ENCODE data around the gene PTPRB.

Gene PTPRB

GRCh38 chr12:70485704-70486103, 151.5 kb downstream of the PTPRB start:
- TF ChIP-seq EZH2phosphoT487 (IDR thresholded peaks at IDR 0.05; ENCODE audit: low read depth) (no peak), CTCF (IDR thresholded peaks at IDR 0.05; ENCODE audit: low read depth, low read length) (no peak)
- Histone ChIP-seq H3K4me3 (ENCODE audit: low read length) (no peak overlapping the region), H3K4me1 (ENCODE audit: low read length) (peaks cover 60% of the 10 kb centered on the region), H3K9me3 (ENCODE audit: insufficient read depth, low read length) (peaks cover 25% of the 10 kb centered on the region), H4K20me1 (ENCODE audit: insufficient read depth, low read length) (peaks cover 14% of the 10 kb centered on the region), H3K9ac (ENCODE audit: low read length) (no peak overlapping the region), H2AFZ (ENCODE audit: low read depth, low read length) (no peak overlapping the region), H3K27me3 (ENCODE audit: low read depth, low read length) (no peaks in the 10 kb centered on the region), H3K79me2 (ENCODE audit: low read length) (peaks cover 15% of the 10 kb centered on the region), H3K36me3 (replicated peaks; ENCODE audit: low read depth, low read length) (peaks cover 43% of the 10 kb centered on the region), H3K27ac (ENCODE audit: low read length) (no peak overlapping the region), H3K4me2 (ENCODE audit: low read length) (no peak overlapping the region)

DNA sequence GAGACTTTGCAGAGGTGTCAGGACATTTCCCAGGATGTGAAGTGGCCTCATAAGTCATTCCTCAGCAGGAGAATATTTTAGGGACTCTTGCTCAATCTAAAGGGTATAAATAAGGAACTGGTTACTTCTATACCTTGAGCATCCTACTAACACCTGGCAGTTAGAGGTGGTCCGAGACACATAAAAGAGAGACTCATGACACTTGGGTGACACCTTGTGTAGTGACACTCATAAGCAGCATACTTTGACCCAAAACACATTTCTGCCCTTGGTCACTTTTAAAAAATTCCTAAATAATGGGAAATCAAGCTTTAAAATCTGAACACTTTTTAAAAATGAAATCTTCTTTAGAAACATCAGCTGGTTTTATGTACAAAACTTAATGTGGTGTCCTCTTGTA, 152.8 kb downstream of the PTPRB start:
- Histone ChIP-seq H3K9ac (ENCODE audit: low read length) (no peak overlapping the region), H4K20me1 (ENCODE audit: insufficient read depth, low read length) (peaks cover 14% of the 10 kb centered on the region), H3K4me3 (ENCODE audit: low read length) (no peak overlapping the region), H3K27me3 (ENCODE audit: low read depth, low read length) (no peaks in the 10 kb centered on the region), H3K4me2 (ENCODE audit: low read length) (no peak overlapping the region), H3K27ac (ENCODE audit: low read length) (no peak overlapping the region), H3K9me3 (ENCODE audit: insufficient read depth, low read length) (peaks cover 14% of the 10 kb centered on the region; the same call in 1 of the 2 replicates), H3K4me1 (ENCODE audit: low read length) (peaks cover 60% of the 10 kb centered on the region), H3K79me2 (ENCODE audit: low read length) (peaks cover 19% of the 10 kb centered on the region), H3K36me3 (replicated peaks; ENCODE audit: low read depth, low read length) (peaks cover 33% of the 10 kb centered on the region), H2AFZ (ENCODE audit: low read depth, low read length) (no peak overlapping the region)
- TF ChIP-seq EZH2phosphoT487 (IDR thresholded peaks at IDR 0.05; ENCODE audit: low read depth) (no peak), CTCF (IDR thresholded peaks at IDR 0.05; ENCODE audit: low read depth, low read length) (peak; percentile 43)

GRCh38 chr12:70482764-70483163, 154.5 kb downstream of the PTPRB start:
- no peak overlapping the region for H3K4me3 ChIP-seq (ENCODE audit: low read length)

GRCh38 chr12:70469221-70469820, 167.9 kb downstream of the PTPRB start:
- H4K20me1 ChIP-seq (ENCODE audit: insufficient read depth, low read length), result 0 out of 2 replicates have a peak, but pooled peaks cover 3% of the 10 kb centered on the region
- peaks cover 7% of the 10 kb centered on the region for H3K36me3 ChIP-seq (replicated peaks; ENCODE audit: low read depth, low read length)
- H3K27me3 ChIP-seq (ENCODE audit: low read depth, low read length), result no peaks in the 10 kb centered on the region
- peak overlapping the region; percentile 88 for H3K4me3 ChIP-seq (ENCODE audit: low read length)
- no peak for TF ChIP-seq CTCF (IDR thresholded peaks at IDR 0.05; ENCODE audit: low read depth, low read length)
- no peak for TF ChIP-seq EZH2phosphoT487 (IDR thresholded peaks at IDR 0.05; ENCODE audit: low read depth)
- peak overlapping the region; percentile 76 for H3K4me2 ChIP-seq (ENCODE audit: low read length)
- 0 out of 2 replicates have a peak overlapping the region, but pooled peaks have one; percentile 23 for H2AFZ ChIP-seq (ENCODE audit: low read depth, low read length)
- H3K27ac ChIP-seq (ENCODE audit: low read length), result peak overlapping the region; percentile 90
- peaks cover 7% of the 10 kb centered on the region for H3K9me3 ChIP-seq (ENCODE audit: insufficient read depth, low read length)
- H3K4me1 ChIP-seq (ENCODE audit: low read length), result peaks cover 23% of the 10 kb centered on the region
- peaks cover 33% of the 10 kb centered on the region for H3K79me2 ChIP-seq (ENCODE audit: low read length)
- H3K9ac ChIP-seq (ENCODE audit: low read length), result peak overlapping the region; percentile 83

More at GRCh38 chr12:70482764-70483163, 154.5 kb downstream of the PTPRB start:
- H3K27me3 ChIP-seq (ENCODE audit: low read depth, low read length), result no peaks in the 10 kb centered on the region
- no peak overlapping the region for H3K9ac ChIP-seq (ENCODE audit: low read length)
- H4K20me1 ChIP-seq (ENCODE audit: insufficient read depth, low read length), result peaks cover 17% of the 10 kb centered on the region
- peaks cover 34% of the 10 kb centered on the region for H3K79me2 ChIP-seq (ENCODE audit: low read length)
- H2AFZ ChIP-seq (ENCODE audit: low read depth, low read length), result no peak overlapping the region
- TF ChIP-seq EZH2phosphoT487 (IDR thresholded peaks at IDR 0.05; ENCODE audit: low read depth) (no peak), CTCF (IDR thresholded peaks at IDR 0.05; ENCODE audit: low read depth, low read length) (no peak)
- H3K4me2 ChIP-seq (ENCODE audit: low read length), result peak overlapping the region; percentile 49
- peaks cover 55% of the 10 kb centered on the region for H3K4me1 ChIP-seq (ENCODE audit: low read length)
- H3K9me3 ChIP-seq (ENCODE audit: insufficient read depth, low read length), result no peaks in the 10 kb centered on the region
- peak overlapping the region; percentile 16; the same call in 1 of the 2 replicates for H3K27ac ChIP-seq (ENCODE audit: low read length)
- peaks cover 16% of the 10 kb centered on the region for H3K36me3 ChIP-seq (replicated peaks; ENCODE audit: low read depth, low read length)

Data from OCI-LY3 (cell line).